ENCODE measurements around the gene ANKRD17.

The ANKRD17 gene

GRCh38 chr4:73055241-73055897, 203.2 kb downstream of the ANKRD17 start:
- in situ Hi-C loops (cut with MboI; ENCODE audit: low sequenced_read_pairs) = no loop called here

GRCh38 chr4:73053974-73054480, 204.6 kb downstream of the ANKRD17 start:
- in situ Hi-C loops (cut with MboI; ENCODE audit: low sequenced_read_pairs) = no loop called here

- in situ Hi-C loops (cut with MboI; ENCODE audit: low sequenced_read_pairs) = no loop called here
Observed at GRCh38 chr4:73053076-73053475, 205.5 kb downstream of the ANKRD17 start.

GRCh38 chr4:73051625-73052024, 207.0 kb downstream of the ANKRD17 start:
- in situ Hi-C loops (cut with MboI; ENCODE audit: low sequenced_read_pairs) = no loop called here

GRCh38 chr4:73045879-73046278, 212.7 kb downstream of the ANKRD17 start:
- in situ Hi-C loops (cut with MboI; ENCODE audit: low sequenced_read_pairs) = no loop called here

GRCh38 chr4:73037057-73037456, 221.5 kb downstream of the ANKRD17 start:
- in situ Hi-C loops (cut with MboI; ENCODE audit: low sequenced_read_pairs) = no loop called here

GRCh38 chr4:73036123-73036522, 222.5 kb downstream of the ANKRD17 start:
- in situ Hi-C loops (cut with MboI; ENCODE audit: low sequenced_read_pairs) = no loop called here

GRCh38 chr4:73034896-73035295, 223.7 kb downstream of the ANKRD17 start:
- in situ Hi-C loops (cut with MboI; ENCODE audit: low sequenced_read_pairs) = no loop called here

- in situ Hi-C loops (cut with MboI; ENCODE audit: low sequenced_read_pairs) = no loop called here
Observed at GRCh38 chr4:73028621-73029020, 230.0 kb downstream of the ANKRD17 start.
